Osteoblast (primary cell): ENCODE data around the gene ALG14. TPM values are rescaled to one million over a fixed set of nuclear protein-coding genes. Genes with fewer than 3 reads are reported as not detected.

Source experiments
- DNase-seq: peaks from one replicate; pipeline ENCODE4 v3.0.0; 2011; ENCODE audit warnings: low spot score, mixed read lengths; ENCODE audit not compliant: insufficient read length; ENCODE audit errors: missing footprints
- H2AFZ ChIP-seq: 2 replicates; pipeline ENCODE4 v1.6.0; 2011; ENCODE audit warnings: mild to moderate bottlenecking, low read length
- H3K27ac ChIP-seq: 2 replicates; pipeline ENCODE4 v1.5.1; 2011; ENCODE audit warnings: mild to moderate bottlenecking, low read depth, low read length, moderate library complexity
- H3K27me3 ChIP-seq: 2 replicates; pipeline ENCODE4 v1.6.0; 2012; ENCODE audit warnings: mild to moderate bottlenecking, control low read depth, inconsistent platforms, low read length, moderate library complexity; ENCODE audit not compliant: insufficient read depth
- H3K36me3 ChIP-seq: 2 replicates; pipeline ENCODE4 v1.5.1; 2011; ENCODE audit warnings: mild to moderate bottlenecking, low read length, control low read depth, moderate library complexity; ENCODE audit not compliant: insufficient read depth
- H3K4me1 ChIP-seq: 2 replicates; pipeline ENCODE4 v1.5.1; 2011; ENCODE audit warnings: mild to moderate bottlenecking, low read length, control low read depth, moderate library complexity; ENCODE audit not compliant: insufficient read depth
- H3K4me2 ChIP-seq: 2 replicates; pipeline ENCODE4 v1.6.0; 2011; ENCODE audit warnings: mild to moderate bottlenecking, low read length; ENCODE audit not compliant: insufficient read depth
- H3K4me3 ChIP-seq: fragments of 200-600 bp; sonication (generic); 3 replicates; pipeline ENCODE4 v1.5.1; 2012; ENCODE audit warnings: mild to moderate bottlenecking, low read length, inconsistent platforms; ENCODE audit not compliant: insufficient read depth
- H3K79me2 ChIP-seq: 2 replicates; pipeline ENCODE4 v1.6.0; 2012; ENCODE audit warnings: mild to moderate bottlenecking, low read length, control low read depth, inconsistent platforms; ENCODE audit not compliant: insufficient read depth
- H3K9me3 ChIP-seq: 2 replicates; pipeline ENCODE4 v1.5.1; 2011; ENCODE audit warnings: low read depth, low read length, control low read depth
- H4K20me1 ChIP-seq: 2 replicates; pipeline ENCODE4 v1.6.0; 2012; ENCODE audit warnings: mild to moderate bottlenecking, low read length, control low read depth; ENCODE audit not compliant: insufficient read depth
- total RNA-seq: library from RNA; depleted of rRNA; stranded (reverse); fragments of >200 nt; gene quantifications from 2 replicates; pipeline ENCODE4 v1.2.3, GENCODE V29; 2012
- TF ChIP-seq, protein P1 (sequence below): IDR thresholded peaks from 2 replicates; pipeline ENCODE4 v1.5.1; 2011; ENCODE audit warnings: mild to moderate bottlenecking, low read depth, low read length, moderate library complexity; ENCODE audit errors: extremely low read depth

The ALG14 gene
- total RNA-seq, 1 donor, result 1.4 TPM

DNA sequence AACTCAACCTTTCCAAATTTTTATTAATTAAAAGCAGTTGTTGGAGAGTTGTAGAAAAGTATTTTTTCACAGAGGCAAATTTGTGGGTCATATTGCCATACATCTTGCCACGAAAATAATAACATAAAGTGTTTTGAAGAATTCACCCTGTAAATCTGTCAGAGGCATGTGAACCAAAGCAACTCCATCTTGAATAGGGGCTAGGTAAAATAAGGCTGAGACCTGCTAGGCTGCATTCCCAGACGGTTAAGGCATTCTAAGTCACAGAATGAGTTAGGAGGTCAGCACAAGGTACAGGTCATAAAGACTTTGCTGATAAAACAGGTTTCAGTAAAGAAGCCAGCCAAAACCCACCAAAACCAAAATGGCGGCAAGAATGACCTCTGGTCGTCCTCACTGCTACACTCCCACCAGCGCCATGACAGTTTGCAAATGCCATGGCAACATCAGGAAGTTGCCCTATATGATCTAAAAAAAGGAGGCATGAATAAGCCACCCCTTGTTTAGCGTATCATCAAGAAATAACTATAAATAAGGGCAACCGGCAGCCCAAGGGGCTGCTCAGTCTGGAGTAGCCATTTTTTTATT, 141.4 kb downstream of the ALG14 start:
- no peaks in the 10 kb centered on the region for H3K36me3 ChIP-seq
- H2AFZ ChIP-seq, result no peak overlapping the region
- no peaks in the 10 kb centered on the region for H3K27me3 ChIP-seq
- peaks cover 22% of the 10 kb centered on the region for H3K79me2 ChIP-seq
- no peaks in the 10 kb centered on the region for H3K9me3 ChIP-seq
- TF ChIP-seq, protein P1, sequence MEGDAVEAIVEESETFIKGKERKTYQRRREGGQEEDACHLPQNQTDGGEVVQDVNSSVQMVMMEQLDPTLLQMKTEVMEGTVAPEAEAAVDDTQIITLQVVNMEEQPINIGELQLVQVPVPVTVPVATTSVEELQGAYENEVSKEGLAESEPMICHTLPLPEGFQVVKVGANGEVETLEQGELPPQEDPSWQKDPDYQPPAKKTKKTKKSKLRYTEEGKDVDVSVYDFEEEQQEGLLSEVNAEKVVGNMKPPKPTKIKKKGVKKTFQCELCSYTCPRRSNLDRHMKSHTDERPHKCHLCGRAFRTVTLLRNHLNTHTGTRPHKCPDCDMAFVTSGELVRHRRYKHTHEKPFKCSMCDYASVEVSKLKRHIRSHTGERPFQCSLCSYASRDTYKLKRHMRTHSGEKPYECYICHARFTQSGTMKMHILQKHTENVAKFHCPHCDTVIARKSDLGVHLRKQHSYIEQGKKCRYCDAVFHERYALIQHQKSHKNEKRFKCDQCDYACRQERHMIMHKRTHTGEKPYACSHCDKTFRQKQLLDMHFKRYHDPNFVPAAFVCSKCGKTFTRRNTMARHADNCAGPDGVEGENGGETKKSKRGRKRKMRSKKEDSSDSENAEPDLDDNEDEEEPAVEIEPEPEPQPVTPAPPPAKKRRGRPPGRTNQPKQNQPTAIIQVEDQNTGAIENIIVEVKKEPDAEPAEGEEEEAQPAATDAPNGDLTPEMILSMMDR, result no peak
- H3K4me3 ChIP-seq, result no peak overlapping the region
- no peaks in the 10 kb centered on the region for H4K20me1 ChIP-seq
- peaks cover 33% of the 10 kb centered on the region for H3K4me1 ChIP-seq
- DNase-seq, result no peak
- H3K27ac ChIP-seq, result no peak overlapping the region
- H3K4me2 ChIP-seq, result no peak overlapping the region

DNA sequence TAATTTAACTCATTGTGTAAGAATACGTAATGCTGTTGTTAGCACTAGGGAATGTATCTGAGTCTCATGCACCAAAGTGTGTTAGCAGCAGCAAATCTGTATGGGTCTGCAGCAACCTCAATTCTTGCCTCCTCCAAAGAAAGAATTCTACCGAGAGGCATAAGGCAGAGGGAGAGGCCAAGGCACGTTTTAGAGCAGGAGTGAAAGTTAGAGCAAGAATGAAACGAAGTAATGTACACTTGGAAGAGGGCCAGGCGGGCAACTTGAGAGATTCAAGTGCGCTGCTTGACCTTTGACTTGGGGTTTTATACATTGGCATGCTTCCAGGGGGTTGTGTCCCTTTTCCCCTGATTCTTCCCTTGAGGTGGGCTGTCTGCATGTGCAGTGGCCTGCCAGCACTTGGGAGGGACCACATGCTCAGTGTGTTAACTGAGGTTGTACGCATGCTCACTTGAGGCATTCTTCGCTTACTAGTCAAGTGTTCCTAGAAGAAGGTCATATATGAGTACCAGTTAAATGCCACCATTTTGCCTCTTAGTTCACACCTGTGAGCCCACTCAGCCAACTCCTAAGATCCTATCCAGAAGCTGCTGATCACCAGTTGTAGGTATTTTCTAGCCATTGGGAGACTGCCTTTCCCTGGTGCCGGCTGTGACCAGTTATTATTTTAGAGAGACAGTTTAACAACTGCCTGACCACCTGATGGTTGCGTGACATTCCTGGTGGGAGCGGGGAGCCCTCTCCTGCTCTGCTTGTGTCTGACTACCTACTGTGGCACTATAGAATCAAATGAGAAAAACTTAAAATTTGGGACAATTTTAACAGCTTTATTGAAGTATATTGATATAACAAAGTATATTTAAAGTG, 143.2 kb downstream of the ALG14 start:
- Histone ChIP-seq H3K27ac (no peak overlapping the region), H3K4me1 (peaks cover 25% of the 10 kb centered on the region), H3K27me3 (no peaks in the 10 kb centered on the region), H3K36me3 (no peaks in the 10 kb centered on the region), H3K4me3 (peak overlapping the region; percentile 38), H2AFZ (no peak overlapping the region), H4K20me1 (peaks cover 11% of the 10 kb centered on the region), H3K79me2 (peaks cover 39% of the 10 kb centered on the region), H3K4me2 (peak overlapping the region; percentile 82), H3K9me3 (no peaks in the 10 kb centered on the region)
- TF ChIP-seq, protein P1, result no peak
- no peak for DNase-seq

DNA sequence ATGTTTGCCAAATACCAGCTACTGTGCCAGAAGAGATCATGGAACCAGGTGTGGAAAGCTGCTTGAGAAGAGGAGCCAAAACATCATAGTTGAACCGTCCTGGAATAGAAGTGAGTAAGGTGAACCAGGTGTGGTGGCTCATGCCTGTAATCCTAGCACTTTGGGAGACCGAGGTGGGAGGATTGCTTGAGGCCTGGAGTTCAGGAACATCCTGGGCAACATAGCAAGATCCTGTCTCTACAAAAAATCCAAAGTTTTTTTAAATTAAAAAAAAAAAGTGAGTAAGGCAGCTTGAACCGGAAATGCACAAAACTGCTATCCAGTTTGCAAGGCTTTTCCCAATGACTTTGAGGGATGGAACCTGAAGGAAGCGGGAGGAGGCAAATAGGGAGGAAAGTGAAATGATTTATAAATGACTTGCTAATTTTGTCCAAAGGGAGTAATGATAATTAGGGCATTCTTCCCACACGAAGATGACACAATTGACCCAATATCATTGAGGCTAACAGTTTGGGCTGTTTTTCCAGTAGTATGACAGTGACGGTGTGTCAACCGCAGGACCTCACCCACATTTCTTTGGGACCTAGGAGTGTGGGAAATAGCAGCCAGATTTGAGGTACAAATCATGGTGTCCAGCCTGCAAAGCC, 144.3 kb downstream of the ALG14 start:
- Histone ChIP-seq H3K4me2 (peak overlapping the region; percentile 82), H3K4me3 (peak overlapping the region; percentile 93), H4K20me1 (peaks cover 16% of the 10 kb centered on the region), H3K4me1 (peaks cover 36% of the 10 kb centered on the region), H3K9me3 (no peaks in the 10 kb centered on the region), H2AFZ (no peak overlapping the region), H3K79me2 (peaks cover 51% of the 10 kb centered on the region), H3K36me3 (no peaks in the 10 kb centered on the region), H3K27ac (peak overlapping the region; percentile 80), H3K27me3 (no peaks in the 10 kb centered on the region)
- DNase-seq, result no peak
- TF ChIP-seq, protein P1, result no peak
